Caco-2 (cell line): ENCODE results near the gene NLGN1. TPM values are rescaled to one million over a fixed set of nuclear protein-coding genes. Genes with fewer than 3 reads are reported as not detected.

Experiments used
- BruUV-seq: library from RNA; stranded (reverse); fragments of 400-500 nt; replicated peaks from 2 replicates; lab custom pipeline; 2021; lab: Mats Ljungman, UMichigan
- CTCF ChIA-PET: fragments of 300-600 bp; sonication (Branson Sonifier 250); formaldehyde crosslinking; loops from one replicate; lab custom pipeline; 2022; ENCODE audit warnings: antibody characterized with exemption; lab: Charles Lee
- POLR2A ChIA-PET: fragments of 300-600 bp; sonication (Branson Sonifier 250); formaldehyde crosslinking; loops from one replicate; lab custom pipeline; 2022; ENCODE audit warnings: antibody characterized with exemption; lab: Charles Lee
- DNase-seq, 2 experiments: peaks; one replicate each; pipeline versions ENCODE4 v3.0.0 to v3.0.0-alpha.2; 2020 to 2022
- H3K27me3 ChIP-seq: replicated peaks from 2 replicates; pipeline ENCODE4 v1.6.0; 2011; ENCODE audit warnings: low read length; ENCODE audit not compliant: control insufficient read depth, insufficient read depth
- H3K36me3 ChIP-seq: 2 replicates; pipeline ENCODE4 v1.5.1; 2011; ENCODE audit warnings: low read length; ENCODE audit not compliant: control insufficient read depth, insufficient read depth
- H3K4me1 ChIP-seq: fragments of 250-450 bp; sonication (Bioruptor Pico); 2 replicates; pipeline ENCODE4 v1.5.1; 2020; ENCODE audit warnings: mild to moderate bottlenecking
- H3K4me3 ChIP-seq: 2 replicates; pipeline ENCODE4 v1.5.1; 2011; ENCODE audit warnings: low read depth, mild to moderate bottlenecking, control low read depth, low read length
- H3K9me3 ChIP-seq: fragments of 250-450 bp; sonication (Bioruptor Pico); 2 replicates; pipeline ENCODE4 v1.5.1; 2020; ENCODE audit warnings: mild to moderate bottlenecking, moderate library complexity
- H3K27ac Mint-ChIP-seq: one replicate; pipeline ENCODE4 v1.8.0; 2022; ENCODE audit warnings: mixed read lengths; ENCODE audit not compliant: unreplicated experiment
- H3K27me3 Mint-ChIP-seq: one replicate; pipeline ENCODE4 v1.8.0; 2022; ENCODE audit warnings: mixed read lengths; ENCODE audit not compliant: insufficient read depth, unreplicated experiment
- H3K36me3 Mint-ChIP-seq: one replicate; pipeline ENCODE4 v1.8.0; 2022; ENCODE audit warnings: mild to moderate bottlenecking, mixed read lengths; ENCODE audit not compliant: insufficient read depth, unreplicated experiment
- H3K4me1 Mint-ChIP-seq: one replicate; pipeline ENCODE4 v1.8.0; 2022; ENCODE audit warnings: low read depth, mixed read lengths; ENCODE audit not compliant: unreplicated experiment
- H3K4me3 Mint-ChIP-seq: one replicate; pipeline ENCODE4 v1.8.0; 2022; ENCODE audit warnings: mild to moderate bottlenecking, moderate library complexity, mixed read lengths; ENCODE audit not compliant: unreplicated experiment
- H3K9me3 Mint-ChIP-seq: one replicate; pipeline ENCODE4 v1.8.0; 2022; ENCODE audit warnings: mixed read lengths; ENCODE audit not compliant: unreplicated experiment
- intact Hi-C: fragments of 100-400 bp; cut with micrococcal nuclease; formaldehyde crosslinking; loops from one replicate; pipeline ENCODE4 v1.10.0; 2022; ENCODE audit not compliant: unreplicated experiment
- total RNA-seq: library from RNA; stranded (reverse); gene quantifications from 2 replicates; pipeline ENCODE4 v1.2.3, GENCODE V29; 2022
- TF ChIP-seq, protein P1 (sequence below), 2 experiments: fragments of 200-600 bp in 1 of 2; IDR thresholded peaks; 1 replicate in 1 of 2; 2 replicates in 1 of 2; pipeline versions ENCODE4 v1.5.1 to v1.8.0; 2011 to 2022; ENCODE audit warnings: antibody characterized with exemption in 1 of 2, control low read depth in 1 of 2, inconsistent platforms in 1 of 2, low read depth in 1 of 2, low read length in 1 of 2, mild to moderate bottlenecking in 1 of 2, moderate library complexity in 1 of 2; ENCODE audit not compliant: insufficient read depth in 1 of 2, severe bottlenecking in 1 of 2, unreplicated experiment in 1 of 2

Gene NLGN1
- total RNA-seq, 1 experiment from 2014 or later, result not detected

DNA sequence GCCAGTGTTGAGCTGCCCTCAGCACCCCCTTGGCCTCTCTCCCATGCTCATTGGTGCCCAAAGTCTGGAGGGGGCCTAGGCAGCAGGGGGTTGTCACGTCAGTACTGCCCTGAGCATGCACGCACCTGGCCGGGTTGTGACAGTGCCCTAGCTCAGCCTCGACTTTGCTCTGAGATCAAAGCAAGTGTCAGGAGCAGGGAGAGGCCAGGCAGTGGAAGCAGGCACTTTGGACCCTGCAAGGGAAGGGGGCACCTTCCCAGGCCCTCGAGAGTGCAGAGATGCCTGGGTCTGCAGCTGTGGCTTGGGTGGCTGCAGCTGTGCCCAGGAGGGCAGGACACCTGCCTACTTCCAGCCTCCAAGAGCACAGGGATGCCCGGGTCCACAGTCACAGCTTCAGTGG is 561.3 kb downstream of the NLGN1 start:
- no peaks in the 10 kb centered on the region for H3K27me3 Mint-ChIP-seq
- no peak overlapping the region for H3K4me3 Mint-ChIP-seq
- intact Hi-C loops, result no loop called here
- H3K4me3 ChIP-seq, result no peak overlapping the region
- TF ChIP-seq, protein P1, sequence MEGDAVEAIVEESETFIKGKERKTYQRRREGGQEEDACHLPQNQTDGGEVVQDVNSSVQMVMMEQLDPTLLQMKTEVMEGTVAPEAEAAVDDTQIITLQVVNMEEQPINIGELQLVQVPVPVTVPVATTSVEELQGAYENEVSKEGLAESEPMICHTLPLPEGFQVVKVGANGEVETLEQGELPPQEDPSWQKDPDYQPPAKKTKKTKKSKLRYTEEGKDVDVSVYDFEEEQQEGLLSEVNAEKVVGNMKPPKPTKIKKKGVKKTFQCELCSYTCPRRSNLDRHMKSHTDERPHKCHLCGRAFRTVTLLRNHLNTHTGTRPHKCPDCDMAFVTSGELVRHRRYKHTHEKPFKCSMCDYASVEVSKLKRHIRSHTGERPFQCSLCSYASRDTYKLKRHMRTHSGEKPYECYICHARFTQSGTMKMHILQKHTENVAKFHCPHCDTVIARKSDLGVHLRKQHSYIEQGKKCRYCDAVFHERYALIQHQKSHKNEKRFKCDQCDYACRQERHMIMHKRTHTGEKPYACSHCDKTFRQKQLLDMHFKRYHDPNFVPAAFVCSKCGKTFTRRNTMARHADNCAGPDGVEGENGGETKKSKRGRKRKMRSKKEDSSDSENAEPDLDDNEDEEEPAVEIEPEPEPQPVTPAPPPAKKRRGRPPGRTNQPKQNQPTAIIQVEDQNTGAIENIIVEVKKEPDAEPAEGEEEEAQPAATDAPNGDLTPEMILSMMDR (IDR thresholded peaks at IDR 0.05; ENCODE audit: insufficient read depth in 1 of 2, low read depth in 1 of 2, low read length in 1 of 2, severe bottlenecking in 1 of 2, unreplicated experiment in 1 of 2), result no peak
- ChIA-PET POLR2A (no interaction called here), CTCF (no interaction called here)
- BruUV-seq, result no TSS peak
- H3K36me3 Mint-ChIP-seq, result no peaks in the 10 kb centered on the region
- no peaks in the 10 kb centered on the region for H3K4me1 Mint-ChIP-seq
- H3K9me3 ChIP-seq, result no peaks in the 10 kb centered on the region; the same call in 1 of the 2 replicates
- DNase-seq, result no peak
- no peaks in the 10 kb centered on the region for H3K27me3 ChIP-seq
- no peaks in the 10 kb centered on the region for H3K4me1 ChIP-seq
- no peaks in the 10 kb centered on the region for H3K9me3 Mint-ChIP-seq
- H3K27ac Mint-ChIP-seq, result no peak overlapping the region
- no peaks in the 10 kb centered on the region for H3K36me3 ChIP-seq

DNA sequence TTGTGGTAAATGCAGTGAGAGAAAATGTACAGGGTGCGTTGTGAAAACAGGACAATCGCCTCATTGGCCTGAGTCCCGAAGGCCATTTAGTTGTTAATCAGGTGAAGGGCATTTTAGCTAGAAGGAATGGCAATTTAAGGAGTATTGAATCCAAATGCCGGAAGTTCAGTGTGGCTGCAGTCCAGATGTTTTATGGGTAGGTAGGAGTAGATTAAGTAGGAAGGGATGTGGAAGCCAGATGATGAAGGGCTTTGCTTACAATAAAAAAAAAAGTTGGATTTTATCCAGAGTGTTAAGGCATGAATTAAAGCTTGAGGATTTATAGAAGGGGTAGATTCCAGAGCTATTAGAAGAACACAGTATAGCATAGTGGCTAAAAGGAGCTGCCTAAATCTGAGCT is 572.7 kb downstream of the NLGN1 start:
- BruUV-seq, result no TSS peak
- Mint-ChIP-seq H3K27ac (no peak overlapping the region), H3K9me3 (no peaks in the 10 kb centered on the region), H3K4me3 (no peak overlapping the region), H3K36me3 (no peaks in the 10 kb centered on the region), H3K27me3 (peaks cover 14% of the 10 kb centered on the region), H3K4me1 (no peaks in the 10 kb centered on the region)
- H3K4me3 ChIP-seq, result no peak overlapping the region
- intact Hi-C loops, result no loop called here
- CTCF ChIA-PET, result no interaction called here
- POLR2A ChIA-PET, result no interaction called here
- H3K36me3 ChIP-seq, result no peaks in the 10 kb centered on the region
- TF ChIP-seq, protein P1 (IDR thresholded peaks at IDR 0.05; ENCODE audit: insufficient read depth in 1 of 2, low read depth in 1 of 2, low read length in 1 of 2, severe bottlenecking in 1 of 2, unreplicated experiment in 1 of 2), result no peak
- DNase-seq, result no peak
- H3K9me3 ChIP-seq, result no peaks in the 10 kb centered on the region
- H3K27me3 ChIP-seq, result no peaks in the 10 kb centered on the region
- no peaks in the 10 kb centered on the region for H3K4me1 ChIP-seq

DNA sequence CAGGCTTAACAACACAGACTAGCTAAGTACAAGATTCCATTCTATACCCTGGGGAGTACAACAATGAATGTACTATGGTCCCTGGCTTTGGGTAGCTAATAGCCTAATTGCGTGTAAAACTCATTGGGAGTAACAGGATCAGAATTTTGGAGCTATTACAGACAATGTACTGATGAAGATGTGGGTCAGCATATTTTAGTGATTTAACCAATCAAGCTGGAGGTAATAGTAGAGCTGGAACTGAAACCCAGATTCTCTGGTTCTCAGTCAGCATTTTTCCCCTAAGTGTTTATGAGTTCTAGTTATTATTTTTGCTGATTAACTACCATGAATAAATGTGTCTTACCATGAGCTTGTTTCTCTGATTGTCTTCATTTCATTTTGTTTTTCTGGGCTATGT is 578.7 kb downstream of the NLGN1 start:
- no peak overlapping the region for H3K27ac Mint-ChIP-seq
- Histone ChIP-seq H3K27me3 (no peaks in the 10 kb centered on the region), H3K4me1 (no peaks in the 10 kb centered on the region), H3K36me3 (no peaks in the 10 kb centered on the region), H3K4me3 (no peak overlapping the region), H3K9me3 (no peaks in the 10 kb centered on the region)
- H3K4me1 Mint-ChIP-seq, result no peaks in the 10 kb centered on the region
- ChIA-PET POLR2A (no interaction called here), CTCF (no interaction called here)
- TF ChIP-seq, protein P1 (IDR thresholded peaks at IDR 0.05; ENCODE audit: insufficient read depth in 1 of 2, low read depth in 1 of 2, low read length in 1 of 2, severe bottlenecking in 1 of 2, unreplicated experiment in 1 of 2), result no peak
- peaks cover 4% of the 10 kb centered on the region for H3K27me3 Mint-ChIP-seq
- no TSS peak for BruUV-seq
- H3K4me3 Mint-ChIP-seq, result no peak overlapping the region
- intact Hi-C loops, result no loop called here
- no peaks in the 10 kb centered on the region for H3K9me3 Mint-ChIP-seq
- DNase-seq, result no peak
- H3K36me3 Mint-ChIP-seq, result no peaks in the 10 kb centered on the region
